GM12878 (cell line): ENCODE results near the gene RAD51B. TPM values are rescaled to one million over a fixed set of nuclear protein-coding genes. Genes with fewer than 3 reads are reported as not detected.

Experiments used
- ATF7 ChIP-seq: fragments of 450-650 bp; IDR thresholded peaks from 2 replicates; pipeline ENCODE4 v1.6.1; 2016; ENCODE audit warnings: low read depth, mild to moderate bottlenecking
- CBFB ChIP-seq: IDR thresholded peaks from 2 replicates; pipeline ENCODE4 v1.6.1; 2016; ENCODE audit warnings: antibody characterized with exemption, low read depth
- DPF2 ChIP-seq: fragments of 450-650 bp; IDR thresholded peaks from 2 replicates; pipeline ENCODE4 v1.6.1; 2017; ENCODE audit warnings: mild to moderate bottlenecking
- EED ChIP-seq: sonication (generic); IDR thresholded peaks from 2 replicates; pipeline ENCODE4 v1.6.1; 2016; ENCODE audit warnings: antibody characterized with exemption, low read depth
- EZH2 ChIP-seq: IDR thresholded peaks from 2 replicates; pipeline ENCODE4 v1.6.1; 2012; ENCODE audit warnings: low read depth, mild to moderate bottlenecking, control low read depth, inconsistent platforms, low read length, borderline replicate concordance; ENCODE audit not compliant: control insufficient read depth
- IKZF2 ChIP-seq, 2 experiments: fragments of 450-650 bp; IDR thresholded peaks; 2 replicates each; pipeline ENCODE4 v1.6.1; 2017; ENCODE audit warnings: mild to moderate bottlenecking in 2 of 2, moderate library complexity in 2 of 2
- IRF4 ChIP-seq: IDR thresholded peaks from 2 replicates; pipeline ENCODE4 v1.6.1; 2011; ENCODE audit warnings: low read depth, low read length
- JUND ChIP-seq: IDR thresholded peaks from 2 replicates; pipeline ENCODE4 v1.6.1; 2012; ENCODE audit warnings: low read depth, mild to moderate bottlenecking, low read length, improper control_type of control experiment, moderate library complexity
- MEF2A ChIP-seq: IDR thresholded peaks from 2 replicates; pipeline ENCODE4 v1.6.1; 2011; ENCODE audit warnings: low read depth, mild to moderate bottlenecking, low read length, moderate library complexity; ENCODE audit not compliant: insufficient read depth
- MEF2B ChIP-seq: fragments of 450-650 bp; IDR thresholded peaks from 2 replicates; pipeline ENCODE4 v1.6.1; 2018; ENCODE audit warnings: mild to moderate bottlenecking, moderate library complexity; ENCODE audit not compliant: partially characterized antibody, poor library complexity, severe bottlenecking
- MLLT1 ChIP-seq: fragments of 450-650 bp; IDR thresholded peaks from 2 replicates; pipeline ENCODE4 v1.6.1; 2016; ENCODE audit warnings: mild to moderate bottlenecking
- MXI1 ChIP-seq: fragments of 150-350 bp; IDR thresholded peaks from 2 replicates; pipeline ENCODE4 v1.6.1; 2011; ENCODE audit warnings: low read depth, mild to moderate bottlenecking, inconsistent platforms, low read length, improper control_type of control experiment
- NFIC ChIP-seq: IDR thresholded peaks from 2 replicates; pipeline ENCODE4 v1.6.1; 2012; ENCODE audit warnings: low read depth, mild to moderate bottlenecking, inconsistent platforms, low read length, moderate library complexity
- NFYA ChIP-seq: IDR thresholded peaks from 2 replicates; pipeline ENCODE4 v1.6.1; 2011; ENCODE audit warnings: low read depth, mild to moderate bottlenecking, low read length, improper control_type of control experiment, borderline replicate concordance
- NR2C1 ChIP-seq: fragments of 450-650 bp; IDR thresholded peaks from 2 replicates; pipeline ENCODE4 v1.6.1; 2017; ENCODE audit warnings: antibody characterized with exemption, mild to moderate bottlenecking, moderate library complexity
- NR2F1 ChIP-seq: fragments of 450-650 bp; conservative IDR thresholded peaks from 2 replicates; pipeline ENCODE4 v1.6.1; 2017; ENCODE audit warnings: mild to moderate bottlenecking
- PAX5 ChIP-seq: IDR thresholded peaks from 2 replicates; pipeline ENCODE4 v1.6.1; 2011; ENCODE audit warnings: low read depth, low read length, borderline replicate concordance
- POLR2A ChIP-seq: IDR thresholded peaks from 2 replicates; pipeline ENCODE4 v1.6.1; 2011; ENCODE audit warnings: low read depth, mild to moderate bottlenecking, low read length
- RELA ChIP-seq: fragments of 450-650 bp; IDR thresholded peaks from 2 replicates; pipeline ENCODE4 v1.8.0; 2014; ENCODE audit warnings: borderline replicate concordance; ENCODE audit not compliant: partially characterized antibody
- SIN3A ChIP-seq: IDR thresholded peaks from 2 replicates; pipeline ENCODE4 v1.6.1; 2012; ENCODE audit warnings: low read depth, low read length, improper control_type of control experiment
- SMC3 ChIP-seq: IDR thresholded peaks from 2 replicates; pipeline ENCODE4 v1.6.1; 2011; ENCODE audit warnings: low read length, improper control_type of control experiment, borderline replicate concordance
- SP1 ChIP-seq: IDR thresholded peaks from one replicate; pipeline ENCODE4 v1.6.1; 2011; ENCODE audit warnings: low read depth, low read length
- SUPT20H ChIP-seq: IDR thresholded peaks from 2 replicates; pipeline ENCODE4 v1.6.1; 2011; ENCODE audit warnings: low read depth, mild to moderate bottlenecking, low read length, moderate library complexity, borderline replicate concordance; ENCODE audit not compliant: control insufficient read depth
- TARDBP ChIP-seq: IDR thresholded peaks from 2 replicates; pipeline ENCODE4 v1.6.1; 2016; ENCODE audit warnings: borderline replicate concordance
- ZNF24 ChIP-seq: fragments of 450-650 bp; IDR thresholded peaks from 2 replicates; pipeline ENCODE4 v1.6.1; 2017; ENCODE audit warnings: antibody characterized with exemption, mild to moderate bottlenecking
- ZZZ3 ChIP-seq: IDR thresholded peaks from 2 replicates; pipeline ENCODE4 v1.6.1; 2011; ENCODE audit warnings: low read depth; ENCODE audit not compliant: control insufficient read depth, insufficient read length
- polyA plus RNA-seq, 11 experiments: library from polyadenylated mRNA; depleted of rRNA in 4 of 11; unstranded in 6 of 11; stranded (reverse) in 5 of 11; fragments of >200 nt; fragmentation: Nextera tagmentation in 4 of 11; fragmentation: Illumina TruSeq in 1 of 11; extraction: Ambion mirVana in 4 of 11; extraction: Trizol in 1 of 11; gene quantifications; 1 replicate in 1 of 11; 2 replicates in 10 of 11; pipeline versions ENCODE4 v1.2.1 to v1.2.3, GENCODE V29; 2011 to 2016; ENCODE audit warnings: inconsistent platforms in 2 of 11, missing spikeins in 2 of 11, low read depth in 1 of 11
- total RNA-seq, 4 experiments: library from RNA; depleted of rRNA in 3 of 4; stranded (reverse); fragments of >200 nt in 3 of 4; fragmentation: Illumina TruSeq in 1 of 4; extraction: Trizol in 1 of 4; gene quantifications; 2 replicates each; pipeline versions ENCODE4 v1.2.1 to v1.2.3, GENCODE V29; 2013 to 2021
- TF ChIP-seq, protein P1 (sequence below), 3 experiments: IDR thresholded peaks in 2 of 3; conservative IDR thresholded peaks in 1 of 3; 2 replicates each; pipeline ENCODE4 v1.5.1; 2011; ENCODE audit warnings: low read depth in 3 of 3, low read length in 3 of 3, mild to moderate bottlenecking in 3 of 3, control low read depth in 2 of 3, moderate library complexity in 2 of 3, inconsistent platforms in 1 of 3, mixed read lengths in 1 of 3; ENCODE audit not compliant: control insufficient read depth in 2 of 3, insufficient read depth in 1 of 3; ENCODE audit errors: extremely low read depth in 1 of 3
- TF ChIP-seq, protein P2 (sequence below): fragments of 450-650 bp; IDR thresholded peaks from 2 replicates; pipeline ENCODE4 v1.6.1; 2017; ENCODE audit warnings: low read depth, mild to moderate bottlenecking, moderate library complexity

Gene RAD51B
- total and polyA plus RNA-seq, 10 of the 15 experiments (the other 5 are each of a cell fraction or from before 2014, with no cell fraction given) = 9.8 to 26.8 (median 21.3) TPM

DNA sequence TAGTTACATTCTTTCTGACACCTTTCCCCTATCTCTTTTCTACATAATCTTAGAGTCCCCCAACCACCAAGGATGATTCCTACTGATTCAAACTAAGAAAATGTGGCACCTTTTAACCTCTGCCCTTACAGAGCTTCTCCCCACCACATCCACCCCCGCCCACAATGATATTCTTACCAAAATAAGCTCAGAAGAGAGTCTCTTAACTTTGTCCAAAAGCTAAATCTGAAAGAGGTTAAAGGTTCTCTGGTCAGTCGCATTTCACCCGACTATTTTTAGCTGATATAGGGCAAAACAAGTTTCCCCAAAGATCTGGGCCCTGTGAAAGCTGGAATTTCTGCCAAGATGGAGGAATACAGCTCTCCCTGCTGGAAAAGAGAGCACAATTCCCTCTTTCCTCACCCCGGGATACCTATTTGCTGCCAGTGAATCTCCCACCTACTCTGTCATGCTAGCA, 844.7 kb downstream of the RAD51B start (continued):
- TF ChIP-seq RELA (no peak), EZH2 (no peak), SMC3 (no peak), NFYA (no peak), ATF7 (no peak), IRF4 (peak; percentile 52; the same call in 1 of the 2 replicates), SP1 (no peak), NFIC (0 out of 2 replicates have a peak, but pooled peaks have one; percentile 12), MXI1 (no peak), MEF2A (peak; percentile 96), NR2C1 (peak; percentile 30; the same call in 1 of the 2 replicates), IKZF2 (IDR thresholded peaks at IDR 0.05) (peak in 1 of 2 experiments; percentile 7; a peak in 1 of 4 replicates), JUND (no peak), SIN3A (no peak), POLR2A (no peak), EED (peak; percentile 47; the same call in 1 of the 2 replicates), ZZZ3 (no peak), TARDBP (no peak), MLLT1 (no peak), MEF2B (peak; percentile 67), CBFB (0 out of 2 replicates have a peak, but pooled peaks have one; percentile 24), PAX5 (no peak), DPF2 (no peak), NR2F1 (peak; percentile 96), ZNF24 (no peak), SUPT20H (no peak)
- TF ChIP-seq, protein P1, sequence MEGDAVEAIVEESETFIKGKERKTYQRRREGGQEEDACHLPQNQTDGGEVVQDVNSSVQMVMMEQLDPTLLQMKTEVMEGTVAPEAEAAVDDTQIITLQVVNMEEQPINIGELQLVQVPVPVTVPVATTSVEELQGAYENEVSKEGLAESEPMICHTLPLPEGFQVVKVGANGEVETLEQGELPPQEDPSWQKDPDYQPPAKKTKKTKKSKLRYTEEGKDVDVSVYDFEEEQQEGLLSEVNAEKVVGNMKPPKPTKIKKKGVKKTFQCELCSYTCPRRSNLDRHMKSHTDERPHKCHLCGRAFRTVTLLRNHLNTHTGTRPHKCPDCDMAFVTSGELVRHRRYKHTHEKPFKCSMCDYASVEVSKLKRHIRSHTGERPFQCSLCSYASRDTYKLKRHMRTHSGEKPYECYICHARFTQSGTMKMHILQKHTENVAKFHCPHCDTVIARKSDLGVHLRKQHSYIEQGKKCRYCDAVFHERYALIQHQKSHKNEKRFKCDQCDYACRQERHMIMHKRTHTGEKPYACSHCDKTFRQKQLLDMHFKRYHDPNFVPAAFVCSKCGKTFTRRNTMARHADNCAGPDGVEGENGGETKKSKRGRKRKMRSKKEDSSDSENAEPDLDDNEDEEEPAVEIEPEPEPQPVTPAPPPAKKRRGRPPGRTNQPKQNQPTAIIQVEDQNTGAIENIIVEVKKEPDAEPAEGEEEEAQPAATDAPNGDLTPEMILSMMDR (IDR thresholded peaks at IDR 0.05 in 2 of 3, conservative IDR thresholded peaks at IDR 0.05 in 1 of 3; ENCODE audit: control insufficient read depth in 2 of 3, extremely low read depth in 1 of 3, insufficient read depth in 1 of 3, low read depth in 3 of 3, low read length in 3 of 3) = no peak
- TF ChIP-seq, protein P2, sequence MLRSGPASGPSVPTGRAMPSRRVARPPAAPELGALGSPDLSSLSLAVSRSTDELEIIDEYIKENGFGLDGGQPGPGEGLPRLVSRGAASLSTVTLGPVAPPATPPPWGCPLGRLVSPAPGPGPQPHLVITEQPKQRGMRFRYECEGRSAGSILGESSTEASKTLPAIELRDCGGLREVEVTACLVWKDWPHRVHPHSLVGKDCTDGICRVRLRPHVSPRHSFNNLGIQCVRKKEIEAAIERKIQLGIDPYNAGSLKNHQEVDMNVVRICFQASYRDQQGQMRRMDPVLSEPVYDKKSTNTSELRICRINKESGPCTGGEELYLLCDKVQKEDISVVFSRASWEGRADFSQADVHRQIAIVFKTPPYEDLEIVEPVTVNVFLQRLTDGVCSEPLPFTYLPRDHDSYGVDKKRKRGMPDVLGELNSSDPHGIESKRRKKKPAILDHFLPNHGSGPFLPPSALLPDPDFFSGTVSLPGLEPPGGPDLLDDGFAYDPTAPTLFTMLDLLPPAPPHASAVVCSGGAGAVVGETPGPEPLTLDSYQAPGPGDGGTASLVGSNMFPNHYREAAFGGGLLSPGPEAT = no peak
